HT-29 (cell line): Measurements from ENCODE around the gene SERPINB4. TPM values are rescaled to one million over a fixed set of nuclear protein-coding genes. Genes with fewer than 3 reads are reported as not detected.
"Not testable (repeated sequence)": the region's sequence is repeated elsewhere in the genome, so short reads cannot be mapped to it uniquely, and the experiment has no call there.

Experiments
- DNase-seq: peaks from one replicate; pipeline ENCODE4 v3.0.0-alpha.2; 2015; ENCODE audit warnings: low spot score
- total RNA-seq: library from RNA; depleted of rRNA; stranded (reverse); fragments of >200 nt; shearing (Covaris generic); gene quantifications from 2 replicates; pipeline ENCODE4 v1.2.3, GENCODE V29; 2014; rRNA removed

Gene SERPINB4
- not detected in 2 replicates for total RNA-seq

DNA sequence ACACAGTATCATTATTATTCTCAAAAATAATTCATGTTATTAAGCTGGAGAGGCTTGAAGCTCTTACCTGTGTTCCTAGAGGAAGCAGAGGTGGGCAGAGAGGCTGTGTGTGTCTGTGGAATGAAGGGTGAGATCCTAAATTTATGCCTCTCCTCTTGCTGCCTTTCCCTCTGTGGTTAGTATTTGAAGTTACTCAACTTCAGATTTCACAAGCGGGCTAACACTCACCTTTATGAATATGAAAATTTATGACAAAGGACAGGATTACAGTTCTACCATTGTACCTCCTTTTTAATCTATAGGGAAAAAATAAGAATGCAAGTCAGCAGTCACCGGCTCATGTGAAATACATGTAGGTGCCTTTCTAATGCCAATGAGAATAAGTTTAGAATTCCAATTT is at the start of gene SERPINB4:
TSS of gene SERPINB4 (minus strand) at position 115 of the 400 bp plus-strand sequence. CDS start 679 bp downstream, outside the sequence.
- DNase-seq = not testable (repeated sequence)

DNA sequence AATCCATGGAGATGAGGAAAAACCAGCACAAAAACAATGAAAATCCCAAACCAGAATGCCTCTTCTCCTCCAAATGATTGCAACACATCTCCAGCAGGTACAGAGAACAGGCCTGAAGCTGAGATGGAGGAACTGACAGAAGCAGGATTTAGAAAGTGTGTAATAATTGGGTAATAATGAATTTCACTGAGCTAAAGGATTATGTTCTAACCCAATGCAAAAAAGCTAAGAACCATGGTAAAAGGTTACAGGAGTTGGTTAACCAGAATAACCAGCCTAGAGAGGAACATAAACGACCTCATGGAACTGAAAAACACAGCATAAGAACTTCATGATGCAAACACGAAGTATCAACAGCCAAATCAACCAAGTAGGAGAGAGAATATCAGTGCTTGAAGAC is 45.0 kb upstream of the SERPINB4 start:
- DNase-seq = no peak

- no peak for DNase-seq
Observed at GRCh38 chr18:63686871-63687270, 42.8 kb upstream of the SERPINB4 start.

DNA sequence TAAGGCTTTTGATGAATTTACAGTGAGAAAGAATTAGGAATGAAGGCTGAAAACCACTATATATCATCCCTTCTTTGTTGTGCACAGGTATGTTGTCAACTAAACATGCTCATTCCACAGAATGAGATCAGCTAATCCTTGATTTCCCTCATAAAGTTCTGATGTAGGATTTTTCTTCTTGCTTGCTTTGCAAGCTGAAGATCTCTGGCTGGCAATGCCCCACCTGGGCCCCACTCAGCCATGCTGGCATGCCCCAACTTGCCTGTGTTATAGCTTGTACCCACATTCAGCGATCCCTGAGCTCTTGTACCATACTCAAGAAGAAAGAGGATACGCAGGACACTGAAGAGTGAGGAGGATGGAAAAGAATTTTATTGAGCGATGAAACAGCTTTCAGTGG is 40.7 kb upstream of the SERPINB4 start:
- no peak for DNase-seq

DNA sequence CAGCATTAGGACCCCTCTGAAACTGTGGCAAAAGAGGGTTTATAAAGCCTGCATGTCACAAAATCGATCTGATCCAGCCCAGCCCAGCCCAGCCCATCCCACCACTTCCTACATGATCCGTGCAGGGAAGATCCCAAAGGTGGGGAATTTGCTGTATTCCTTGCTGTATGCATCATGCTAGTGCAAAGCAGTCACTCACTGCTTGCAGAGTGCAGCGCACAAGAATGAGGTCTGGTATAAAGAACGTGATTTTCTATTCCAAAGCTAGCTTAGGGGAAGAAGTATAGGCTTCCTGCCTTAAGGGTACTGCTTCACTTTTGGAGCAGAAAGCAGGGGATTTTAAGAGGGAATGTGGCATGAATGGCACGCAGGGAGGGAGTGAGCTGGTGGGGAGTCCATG is 39.8 kb upstream of the SERPINB4 start:
- no peak for DNase-seq

GRCh38 chr18:63683152-63683551 is 39.1 kb upstream of the SERPINB4 start:
- peak; percentile 90 for DNase-seq

- peak; percentile 69 for DNase-seq
Observed at GRCh38 chr18:63681449-63682340, 37.6 kb upstream of the SERPINB4 start.

DNA sequence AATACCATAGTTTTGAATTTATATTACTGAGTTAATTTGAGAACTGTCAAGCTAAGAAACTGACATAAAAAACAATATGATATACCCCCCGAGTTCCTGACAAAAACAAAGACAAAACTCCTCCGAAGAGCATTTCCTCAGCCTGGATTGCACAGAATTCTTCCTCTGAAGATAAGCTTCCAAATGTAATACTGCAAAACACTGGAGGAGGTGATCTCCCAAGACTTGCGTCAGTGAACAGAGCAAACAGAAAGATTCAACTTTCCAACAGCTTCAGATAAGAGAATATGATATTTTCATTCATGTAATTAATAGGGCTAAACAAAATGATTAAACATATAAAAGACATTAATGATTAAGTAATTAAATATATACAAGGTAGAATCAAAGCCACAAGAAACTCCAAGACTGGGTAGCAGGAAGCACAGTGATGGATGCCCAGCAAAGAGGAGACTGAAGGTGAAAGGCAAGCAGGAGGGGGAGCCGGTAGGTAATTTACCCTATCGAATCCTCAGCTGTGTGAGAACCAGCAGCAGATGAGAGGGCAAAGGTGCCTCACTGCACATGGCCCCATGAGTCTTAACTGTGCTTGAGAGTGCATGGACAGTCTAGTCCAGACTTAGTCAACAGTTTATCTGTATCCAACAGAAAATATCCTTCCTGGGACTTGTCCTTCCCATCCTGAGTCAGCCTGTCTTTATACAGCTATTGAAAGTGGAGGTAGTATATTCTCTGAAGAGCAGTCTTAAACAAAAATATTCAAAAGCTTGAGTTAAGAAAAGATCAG is 36.0 kb upstream of the SERPINB4 start:
- no peak for DNase-seq

- no peak for DNase-seq
Observed at GRCh38 chr18:63677500-63678225, 33.6 kb upstream of the SERPINB4 start.

DNA sequence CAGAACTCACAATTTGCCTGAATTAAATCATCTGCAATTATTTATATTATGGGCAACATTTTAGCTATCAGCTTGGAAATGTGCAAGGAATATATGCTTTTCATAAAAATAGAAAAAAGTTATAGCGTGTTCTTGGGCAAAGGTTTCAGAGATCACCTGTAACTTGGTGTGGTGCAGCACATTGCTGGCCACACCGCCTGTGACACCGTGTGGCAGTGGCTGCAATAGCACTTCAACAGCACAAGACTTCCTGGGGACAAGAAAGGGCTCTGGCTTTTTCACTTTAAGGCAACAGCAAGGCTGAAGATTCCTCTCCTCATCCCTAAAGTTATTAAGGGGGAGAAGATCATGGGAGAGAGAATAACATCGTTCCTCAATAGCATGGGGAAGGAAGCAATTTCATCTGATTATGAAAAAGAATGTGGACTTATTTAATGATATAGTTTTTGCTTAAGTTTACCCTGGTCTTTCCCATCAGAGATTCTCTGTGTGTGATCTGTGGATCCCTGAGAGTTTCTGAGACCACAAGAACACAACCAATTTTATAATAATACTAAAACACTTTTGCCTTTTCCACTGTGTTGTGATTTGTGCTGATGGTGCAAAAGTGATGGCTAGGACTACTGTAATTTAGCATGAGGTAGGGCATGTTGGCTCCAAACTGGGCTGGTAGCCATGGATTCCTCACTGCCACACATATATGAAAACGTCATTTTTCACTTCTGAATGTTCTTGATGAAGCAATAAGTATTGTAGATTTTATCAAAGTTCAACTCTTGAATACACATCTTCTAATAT is 32.7 kb upstream of the SERPINB4 start:
- peak; percentile 56 for DNase-seq

- DNase-seq = no peak
Observed at GRCh38 chr18:63664571-63664970, 20.5 kb upstream of the SERPINB4 start.

DNA sequence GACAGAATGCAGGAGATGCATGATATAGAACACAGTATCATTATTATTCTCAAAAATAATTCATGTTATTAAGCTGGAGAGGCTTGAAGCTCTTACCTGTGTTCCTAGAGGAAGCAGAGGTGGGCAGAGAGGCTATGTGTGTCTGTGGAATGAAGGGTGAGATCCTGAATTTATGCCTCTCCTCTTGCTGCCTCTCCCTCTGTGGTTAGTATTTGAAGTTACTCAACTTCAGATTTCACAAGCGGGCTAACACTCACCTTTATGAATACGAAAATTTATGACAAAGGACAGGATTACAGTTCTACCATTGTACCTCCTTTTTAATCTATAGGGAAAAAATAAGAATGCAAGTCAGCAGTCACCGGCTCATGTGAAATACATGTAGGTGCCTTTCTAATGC is 17.7 kb upstream of the SERPINB4 start, which contains the start of gene SERPINB3:
TSS of gene SERPINB3 (minus strand) at position 144 of the 400 bp plus-strand sequence. CDS start 677 bp downstream, outside the sequence.
- DNase-seq = not testable (repeated sequence)

DNA sequence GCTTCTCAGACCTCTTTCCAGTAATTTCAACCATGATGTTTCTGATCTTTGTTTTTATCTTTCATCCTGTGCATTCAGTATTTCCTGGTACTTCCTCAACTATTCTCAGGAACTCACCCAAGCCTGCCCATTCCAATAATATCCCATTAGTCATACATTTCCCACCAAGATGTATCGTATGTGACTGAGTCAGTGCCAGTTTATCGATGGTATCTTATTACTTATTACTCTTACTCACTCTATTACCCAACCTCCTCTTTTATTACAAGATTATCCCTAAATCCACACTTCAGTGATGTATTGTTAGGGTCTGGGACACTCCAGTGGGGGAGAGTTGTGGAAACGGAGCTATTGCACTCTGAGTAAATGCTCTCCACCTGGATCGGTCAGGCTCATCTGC is 14.9 kb upstream of the SERPINB4 start:
- not testable (repeated sequence) for DNase-seq

- DNase-seq = not testable (repeated sequence)
Observed at GRCh38 chr18:63650271-63650670, 6.2 kb upstream of the SERPINB4 start.

- DNase-seq = no peak
Observed at GRCh38 chr18:63648241-63648640, 4.2 kb upstream of the SERPINB4 start.

DNA sequence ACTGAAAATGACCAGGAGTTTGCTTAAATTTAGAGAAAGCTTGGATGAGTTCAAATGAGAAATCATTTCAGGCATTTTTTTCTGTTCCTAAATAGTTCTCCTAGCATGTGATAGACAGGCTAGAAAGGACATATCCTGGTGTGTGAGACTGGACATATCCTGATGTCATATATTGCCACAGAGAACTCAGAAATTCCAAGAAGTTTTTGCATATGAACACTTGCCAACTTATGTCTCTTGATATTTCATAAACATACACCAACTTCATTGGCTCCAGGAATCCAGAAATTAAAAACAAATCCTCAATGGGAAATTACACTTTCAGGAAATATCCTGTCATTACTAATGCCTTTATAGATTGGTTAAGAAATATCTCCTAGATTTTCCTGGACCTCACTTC is 2.9 kb upstream of the SERPINB4 start:
- DNase-seq = no peak

GRCh38 chr18:63644694-63645093 is 638 bp upstream of the SERPINB4 start:
- not testable (repeated sequence) for DNase-seq

DNA sequence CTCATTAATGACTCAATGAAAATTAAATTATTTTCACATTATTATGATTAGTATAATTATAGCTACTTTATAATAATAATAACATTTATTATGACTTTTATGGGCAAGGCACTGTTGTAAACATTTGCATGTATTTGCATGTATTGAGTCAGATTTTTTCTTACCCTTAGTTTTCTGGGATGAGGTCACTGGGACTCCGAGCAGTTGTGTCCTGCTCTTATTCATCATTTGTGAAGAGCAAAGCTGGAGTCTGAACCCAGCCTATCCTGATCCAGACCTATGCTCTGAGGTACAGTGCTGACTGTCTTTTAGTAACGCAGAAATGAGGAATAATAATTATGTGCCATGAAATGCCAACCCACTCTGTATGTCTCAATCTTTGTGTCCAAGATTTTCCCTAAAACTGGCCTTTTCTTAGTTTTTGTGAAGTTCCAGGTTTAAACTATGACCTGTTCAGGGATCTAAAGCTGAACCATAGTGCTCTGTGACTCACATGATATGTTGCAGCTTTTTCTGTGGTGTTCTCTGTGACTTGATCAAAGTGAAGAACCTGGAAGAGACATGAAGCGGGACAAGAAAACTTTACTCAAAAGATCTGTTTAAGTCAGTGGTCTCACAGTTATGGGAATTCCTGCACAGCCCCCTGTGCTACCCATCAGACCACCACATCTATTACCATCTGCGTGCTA is 1.2 kb downstream of the SERPINB4 start:
- not testable (repeated sequence) for DNase-seq

DNA sequence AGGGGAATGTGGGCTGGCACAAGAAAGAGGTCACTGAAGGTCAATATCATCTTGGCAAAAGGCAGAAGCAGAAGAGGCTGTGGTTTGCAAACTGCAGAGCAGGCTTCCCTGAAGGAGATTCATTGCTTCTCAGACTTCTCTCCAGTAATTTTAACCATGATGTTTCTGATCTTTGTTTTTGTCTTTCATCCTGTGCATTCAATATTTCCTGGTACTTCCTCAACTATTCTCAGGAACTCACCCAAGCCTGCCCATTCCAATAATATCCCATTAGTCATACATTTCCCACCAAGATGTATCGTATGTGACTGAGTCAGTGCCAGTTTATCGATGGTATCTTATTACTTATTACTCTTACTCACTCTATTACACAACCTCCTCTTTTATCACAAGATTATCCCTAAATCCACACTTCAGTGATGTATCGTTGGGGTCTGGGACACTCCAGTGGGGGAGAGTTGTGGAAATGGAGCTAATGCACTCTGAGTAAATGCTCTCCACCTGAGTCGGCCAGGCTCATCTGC is 2.8 kb downstream of the SERPINB4 start:
- DNase-seq = not testable (repeated sequence)

- DNase-seq = no peak
Observed at GRCh38 chr18:63637703-63638102, 6.4 kb downstream of the SERPINB4 start.
